HG02943 (cell line): ENCODE results near the gene JAK2.

Experiments
- ATAC-seq: cut with Tn5 transposase; IDR thresholded peaks from one replicate; pipeline ENCODE4 v1.9.1; 2021; ENCODE audit warnings: mild to moderate bottlenecking, low read depth, moderate library complexity; ENCODE audit not compliant: unreplicated experiment

JAK2 gene

GRCh38 chr9:5113994-5114748 lies 129.1 kb downstream of the JAK2 start:
- no peak for ATAC-seq

- ATAC-seq, result no peak
Measured at GRCh38 chr9:5122116-5122515, 137.0 kb downstream of the JAK2 start.

DNA sequence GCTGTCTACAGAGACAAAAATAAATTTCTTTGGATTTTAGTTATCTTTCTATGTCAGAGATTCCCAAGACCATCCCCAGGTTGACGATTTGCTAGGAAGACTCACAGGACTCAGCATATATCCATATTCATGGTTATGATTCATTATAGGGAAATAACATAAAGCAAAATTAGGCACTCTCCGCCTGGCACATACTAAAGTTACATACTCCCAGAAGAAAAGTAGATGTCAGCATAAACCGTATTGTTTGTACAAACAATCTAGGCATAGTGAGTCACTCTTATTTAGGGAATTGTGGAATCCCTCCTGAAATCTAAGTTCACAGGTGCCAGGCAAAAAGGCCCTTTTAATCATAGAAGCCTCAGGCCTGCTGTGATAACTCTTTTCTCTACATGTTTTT lies 137.4 kb downstream of the JAK2 start:
- no peak for ATAC-seq

- ATAC-seq, result no peak
Measured at GRCh38 chr9:5140151-5140550, 155.1 kb downstream of the JAK2 start.

- no peak for ATAC-seq
Measured at GRCh38 chr9:5144217-5144616, 159.1 kb downstream of the JAK2 start.

DNA sequence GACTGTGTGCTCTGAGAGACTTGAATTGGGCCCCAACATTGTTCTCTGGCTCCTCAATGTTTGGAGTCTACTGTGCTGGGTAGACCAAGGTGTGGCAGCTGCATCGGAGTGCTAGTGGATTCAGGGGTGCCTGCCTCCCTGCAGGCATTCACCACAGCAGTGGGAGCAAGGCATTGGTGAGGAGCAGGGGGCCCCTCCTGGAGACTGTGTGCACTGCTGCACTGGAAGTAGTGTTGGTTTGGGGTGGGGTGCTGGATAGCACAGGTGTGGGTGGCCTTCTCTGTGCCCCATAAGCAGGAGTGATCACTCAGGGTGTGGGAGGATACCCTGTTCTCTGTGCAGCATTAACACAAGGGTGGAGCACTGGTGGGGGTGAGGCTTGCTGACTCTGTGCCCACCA lies 161.2 kb downstream of the JAK2 start:
- ATAC-seq, result no peak
